Uterus (tissue), 2 donors: ENCODE data around the gene GAMT.

Source experiments
- POLR2A ChIP-seq, 2 donors: fragments of 450-650 bp; IDR thresholded peaks; one replicate each; pipeline ENCODE4 v1.6.1; 2016; ENCODE audit warnings: antibody characterized with exemption in 2 of 2, mild to moderate bottlenecking in 1 of 2, moderate library complexity in 1 of 2
- TF ChIP-seq, protein P1 (sequence below), 4 experiments: fragments of 200-600 bp in 2 of 4; fragments of 450-650 bp in 2 of 4; sonication (generic) in 2 of 4; IDR thresholded peaks; one replicate each; pipeline ENCODE4 v1.5.1; 2016 to 2019; ENCODE audit warnings: antibody characterized with exemption in 4 of 4, mild to moderate bottlenecking in 2 of 4, moderate library complexity in 1 of 4

DNA sequence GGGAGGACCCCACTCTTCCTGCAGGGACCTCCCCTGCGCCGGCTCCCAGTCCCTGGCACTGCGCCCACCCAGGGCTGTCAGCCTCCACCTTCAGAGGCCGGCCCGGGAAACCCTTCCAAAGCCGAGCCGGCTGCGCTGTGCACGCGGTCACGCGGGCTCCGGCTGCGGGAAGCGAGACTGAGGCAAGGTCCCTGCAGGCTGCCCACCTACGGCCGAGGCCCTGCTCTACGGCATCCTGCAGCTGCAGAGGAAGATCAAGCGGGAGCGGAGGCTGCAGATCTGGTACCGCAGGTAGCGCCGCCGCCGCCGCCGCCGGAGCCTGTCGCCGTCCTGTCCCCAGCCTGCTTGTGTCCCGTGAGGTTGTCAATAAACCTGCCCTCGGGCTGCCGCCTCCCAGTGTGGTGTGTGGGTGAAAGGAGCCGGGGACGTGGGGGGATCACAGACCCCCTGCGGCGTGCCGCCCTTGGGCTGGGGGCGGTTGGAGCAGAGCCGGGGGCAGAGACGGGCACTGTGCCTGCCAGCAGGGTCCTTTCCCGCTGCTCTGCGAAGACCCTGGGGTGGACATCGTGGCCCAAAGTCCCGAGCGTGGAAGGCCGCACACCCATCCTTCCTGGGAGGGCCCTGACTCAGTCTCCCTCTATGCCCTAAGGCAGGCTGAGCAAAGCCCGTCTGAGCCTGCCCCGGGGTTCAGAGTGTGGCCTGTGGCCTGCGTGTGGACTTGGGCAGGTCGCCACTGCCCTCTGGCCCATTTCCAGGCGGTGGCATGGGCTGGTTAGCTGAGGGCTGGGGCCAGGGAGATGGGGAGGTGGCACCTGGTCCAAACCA, 5.9 kb downstream of the GAMT start:
- TF ChIP-seq, protein P1, sequence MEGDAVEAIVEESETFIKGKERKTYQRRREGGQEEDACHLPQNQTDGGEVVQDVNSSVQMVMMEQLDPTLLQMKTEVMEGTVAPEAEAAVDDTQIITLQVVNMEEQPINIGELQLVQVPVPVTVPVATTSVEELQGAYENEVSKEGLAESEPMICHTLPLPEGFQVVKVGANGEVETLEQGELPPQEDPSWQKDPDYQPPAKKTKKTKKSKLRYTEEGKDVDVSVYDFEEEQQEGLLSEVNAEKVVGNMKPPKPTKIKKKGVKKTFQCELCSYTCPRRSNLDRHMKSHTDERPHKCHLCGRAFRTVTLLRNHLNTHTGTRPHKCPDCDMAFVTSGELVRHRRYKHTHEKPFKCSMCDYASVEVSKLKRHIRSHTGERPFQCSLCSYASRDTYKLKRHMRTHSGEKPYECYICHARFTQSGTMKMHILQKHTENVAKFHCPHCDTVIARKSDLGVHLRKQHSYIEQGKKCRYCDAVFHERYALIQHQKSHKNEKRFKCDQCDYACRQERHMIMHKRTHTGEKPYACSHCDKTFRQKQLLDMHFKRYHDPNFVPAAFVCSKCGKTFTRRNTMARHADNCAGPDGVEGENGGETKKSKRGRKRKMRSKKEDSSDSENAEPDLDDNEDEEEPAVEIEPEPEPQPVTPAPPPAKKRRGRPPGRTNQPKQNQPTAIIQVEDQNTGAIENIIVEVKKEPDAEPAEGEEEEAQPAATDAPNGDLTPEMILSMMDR (IDR thresholded peaks at IDR 0.05): no peak
- TF ChIP-seq POLR2A (IDR thresholded peaks at IDR 0.05): no peak
